Activated CD4-positive, alpha-beta T cell treated with anti-CD3 and anti-CD28 coated beads, Interleukin-2, Interleukin-4, amounts not matched to agents 100 ng/mL and 50 ng/mL, durations not matched to agents 16 hours and 8 hours (primary cell): ENCODE data around the gene CENPF.
A peak's percentile ranks its signal among the peaks of the same experiment; 100 is the strongest.
"Not testable (repeated sequence)": the region's sequence is repeated elsewhere in the genome, so short reads cannot be mapped to it uniquely, and the experiment has no call there.

ENCODE experiments used
- DNase-seq: peaks from one replicate; pipeline ENCODE4 v3.0.0-alpha.2; 2020; ENCODE audit warnings: low spot score

Gene CENPF

GRCh38 chr1:214602764-214603657 is at the start of gene CENPF:
Gene CENPF (plus strand): TSS chr1:214603195. CDS start chr1:214613755, 10,560 bp downstream.
- DNase-seq: peak; percentile 97

- DNase-seq: no peak
Observed at GRCh38 chr1:214557952-214558735, 44.9 kb upstream of the CENPF start.

GRCh38 chr1:214563881-214564280 is 39.1 kb upstream of the CENPF start:
- DNase-seq: no peak

- DNase-seq: no peak
Observed at GRCh38 chr1:214565310-214565709, 37.7 kb upstream of the CENPF start.

GRCh38 chr1:214566158-214567104 is 36.6 kb upstream of the CENPF start:
- DNase-seq: peak; percentile 13

GRCh38 chr1:214567481-214567980 is 35.5 kb upstream of the CENPF start:
- DNase-seq: no peak

GRCh38 chr1:214568328-214568727 is 34.7 kb upstream of the CENPF start:
- no peak for DNase-seq

GRCh38 chr1:214569357-214570004 is 33.5 kb upstream of the CENPF start:
- no peak for DNase-seq

- DNase-seq: no peak
Observed at GRCh38 chr1:214570442-214570841, 32.6 kb upstream of the CENPF start.

- no peak for DNase-seq
Observed at GRCh38 chr1:214571281-214571680, 31.7 kb upstream of the CENPF start.

- no peak for DNase-seq
Observed at GRCh38 chr1:214573386-214574318, 29.3 kb upstream of the CENPF start.

GRCh38 chr1:214574598-214575411 is 28.2 kb upstream of the CENPF start:
- DNase-seq: no peak

- not testable (repeated sequence) for DNase-seq
Observed at GRCh38 chr1:214576120-214576519, 26.9 kb upstream of the CENPF start.

GRCh38 chr1:214579183-214579582 is 23.8 kb upstream of the CENPF start:
- no peak for DNase-seq

GRCh38 chr1:214581785-214582184 is 21.2 kb upstream of the CENPF start:
- no peak for DNase-seq

- no peak for DNase-seq
Observed at GRCh38 chr1:214582289-214582891, 20.6 kb upstream of the CENPF start.

- no peak for DNase-seq
Observed at GRCh38 chr1:214583113-214583512, 19.9 kb upstream of the CENPF start.

GRCh38 chr1:214583824-214584554 is 19.0 kb upstream of the CENPF start:
- no peak for DNase-seq
